Neural cell (in vitro differentiated cells): Measurements from ENCODE around the gene LRRC58. TPM values are rescaled to one million over a fixed set of nuclear protein-coding genes. Genes with fewer than 3 reads are reported as not detected.

ENCODE experiments used
- H2AFZ ChIP-seq: fragments of 200-600, 300-800 bp; sonication (generic), shearing (Covaris generic); 2 replicates; pipeline ENCODE4 v1.6.0; 2014; ENCODE audit warnings: low read depth, mild to moderate bottlenecking, antibody characterized with exemption, low read length, moderate library complexity
- H3F3A ChIP-seq: fragments of 200-600 bp; shearing (Covaris generic); 2 replicates; pipeline ENCODE4 v1.6.1; 2016; ENCODE audit warnings: mild to moderate bottlenecking, moderate library complexity, mixed read lengths, antibody characterized with exemption, low read length; ENCODE audit not compliant: insufficient read depth, poor library complexity, severe bottlenecking
- H3K27ac ChIP-seq: fragments of 200-600, 300-800 bp; sonication (generic), shearing (Covaris generic); 2 replicates; pipeline ENCODE4 v1.5.1; 2014; ENCODE audit warnings: mild to moderate bottlenecking, low read length, moderate library complexity
- H3K27me3 ChIP-seq: fragments of 300-800, 200-600 bp; sonication (generic), shearing (Covaris generic); 2 replicates; pipeline ENCODE4 v1.6.0; 2014; ENCODE audit warnings: mild to moderate bottlenecking, low read depth, low read length, moderate library complexity; ENCODE audit not compliant: insufficient read depth
- H3K36me3 ChIP-seq: fragments of 300-800, 200-600 bp; sonication (generic), shearing (Covaris generic); 2 replicates; pipeline ENCODE4 v1.5.1; 2014; ENCODE audit warnings: mild to moderate bottlenecking, antibody characterized with exemption, low read length, moderate library complexity; ENCODE audit not compliant: insufficient read depth
- H3K4me2 ChIP-seq: fragments of 300-800, 200-600 bp; sonication (generic), shearing (Covaris generic); 2 replicates; pipeline ENCODE4 v1.6.0; 2014; ENCODE audit warnings: mild to moderate bottlenecking, low read length
- H3K4me3 ChIP-seq: fragments of 300-800, 200-600 bp; sonication (generic), shearing (Covaris generic); 2 replicates; pipeline ENCODE4 v1.5.1; 2014; ENCODE audit warnings: mild to moderate bottlenecking, low read length, moderate library complexity
- H3K79me2 ChIP-seq: fragments of 200-600 bp; shearing (Covaris generic); replicated peaks from 2 replicates; pipeline ENCODE4 v1.6.0; 2014; ENCODE audit warnings: mild to moderate bottlenecking, low read length, moderate library complexity; ENCODE audit not compliant: insufficient read depth
- H3K9ac ChIP-seq: fragments of 300-800, 200-600 bp; sonication (generic), shearing (Covaris generic); 2 replicates; pipeline ENCODE4 v1.6.1; 2016; ENCODE audit warnings: mild to moderate bottlenecking, low read length, mixed read lengths
- H3K9me2 ChIP-seq: fragments of 200-600 bp; shearing (Covaris generic); 2 replicates; pipeline ENCODE4 v1.6.1; 2016; ENCODE audit warnings: mild to moderate bottlenecking, low read length, mixed read lengths; ENCODE audit not compliant: insufficient read depth
- H3K9me3 ChIP-seq: fragments of 200-600, 300-800 bp; sonication (generic), shearing (Covaris generic); 2 replicates; pipeline ENCODE4 v1.6.1; 2016; ENCODE audit warnings: mild to moderate bottlenecking, mixed run types, low read length, moderate library complexity, mixed read lengths
- H4K20me1 ChIP-seq: fragments of 200-600 bp; shearing (Covaris generic); 2 replicates; pipeline ENCODE4 v1.6.1; 2016; ENCODE audit warnings: mild to moderate bottlenecking, mixed run types; ENCODE audit not compliant: insufficient read depth
- CTCF ChIP-seq: fragments of 450-650 bp; IDR thresholded peaks from 2 replicates; pipeline ENCODE4 v1.5.1; 2014; ENCODE audit warnings: antibody characterized with exemption, mild to moderate bottlenecking, moderate library complexity; ENCODE audit not compliant: poor library complexity, severe bottlenecking
- EP300 ChIP-seq: fragments of 450-650 bp; conservative IDR thresholded peaks from 2 replicates; pipeline ENCODE4 v1.6.1; 2014; ENCODE audit warnings: antibody characterized with exemption, mild to moderate bottlenecking, moderate library complexity; ENCODE audit not compliant: poor library complexity, severe bottlenecking
- EZH2 ChIP-seq: fragments of 200-600, 300-800 bp; shearing (Covaris generic), sonication (generic); IDR thresholded peaks from 2 replicates; pipeline ENCODE4 v1.6.1; 2014; ENCODE audit warnings: antibody characterized with exemption, low read length, borderline replicate concordance, mild to moderate bottlenecking; ENCODE audit not compliant: insufficient read depth, poor library complexity, severe bottlenecking
- MXI1 ChIP-seq: fragments of 450-650 bp; conservative IDR thresholded peaks from 2 replicates; pipeline ENCODE4 v1.6.1; 2014; ENCODE audit warnings: antibody characterized with exemption, mild to moderate bottlenecking; ENCODE audit not compliant: poor library complexity, severe bottlenecking
- POLR2AphosphoS5 ChIP-seq: IDR thresholded peaks from 2 replicates; pipeline ENCODE4 v1.6.1; 2012
- RAD21 ChIP-seq: fragments of 450-650 bp; conservative IDR thresholded peaks from 2 replicates; pipeline ENCODE4 v1.6.1; 2014; ENCODE audit warnings: antibody characterized with exemption, mild to moderate bottlenecking, moderate library complexity
- SMC3 ChIP-seq: fragments of 450-650 bp; conservative IDR thresholded peaks from 2 replicates; pipeline ENCODE4 v1.6.1; 2014; ENCODE audit warnings: antibody characterized with exemption, mild to moderate bottlenecking, moderate library complexity; ENCODE audit not compliant: poor library complexity
- TAF1 ChIP-seq: IDR thresholded peaks from 2 replicates; pipeline ENCODE4 v1.6.1; 2012; ENCODE audit warnings: low read depth
- polyA plus RNA-seq: library from polyadenylated mRNA; depleted of rRNA; stranded (reverse); fragments of >200 nt; gene quantifications from 2 replicates; pipeline ENCODE4 v1.2.3, GENCODE V29; 2014
- TF ChIP-seq, protein P1 (sequence below): IDR thresholded peaks from 2 replicates; pipeline ENCODE4 v1.6.1; 2012; ENCODE audit warnings: borderline replicate concordance

LRRC58 gene
- polyA plus RNA-seq, 1 donor from 2014 or later: 7.8 TPM

GRCh38 chr3:120353463-120353862, 4.3 kb upstream of the LRRC58 start:
- Histone ChIP-seq H3K79me2 (no peaks in the 10 kb centered on the region), H3K9ac (no peak overlapping the region), H3K4me3 (no peak overlapping the region), H3K9me2 (no peaks in the 10 kb centered on the region), H2AFZ (no peak overlapping the region), H4K20me1 (no peaks in the 10 kb centered on the region), H3K27ac (no peak overlapping the region), H3K36me3 (no peaks in the 10 kb centered on the region), H3K9me3 (no peaks in the 10 kb centered on the region), H3K4me2 (no peak overlapping the region), H3K27me3 (no peaks in the 10 kb centered on the region), H3F3A (peaks cover 3% of the 10 kb centered on the region)
- TF ChIP-seq, protein P1, sequence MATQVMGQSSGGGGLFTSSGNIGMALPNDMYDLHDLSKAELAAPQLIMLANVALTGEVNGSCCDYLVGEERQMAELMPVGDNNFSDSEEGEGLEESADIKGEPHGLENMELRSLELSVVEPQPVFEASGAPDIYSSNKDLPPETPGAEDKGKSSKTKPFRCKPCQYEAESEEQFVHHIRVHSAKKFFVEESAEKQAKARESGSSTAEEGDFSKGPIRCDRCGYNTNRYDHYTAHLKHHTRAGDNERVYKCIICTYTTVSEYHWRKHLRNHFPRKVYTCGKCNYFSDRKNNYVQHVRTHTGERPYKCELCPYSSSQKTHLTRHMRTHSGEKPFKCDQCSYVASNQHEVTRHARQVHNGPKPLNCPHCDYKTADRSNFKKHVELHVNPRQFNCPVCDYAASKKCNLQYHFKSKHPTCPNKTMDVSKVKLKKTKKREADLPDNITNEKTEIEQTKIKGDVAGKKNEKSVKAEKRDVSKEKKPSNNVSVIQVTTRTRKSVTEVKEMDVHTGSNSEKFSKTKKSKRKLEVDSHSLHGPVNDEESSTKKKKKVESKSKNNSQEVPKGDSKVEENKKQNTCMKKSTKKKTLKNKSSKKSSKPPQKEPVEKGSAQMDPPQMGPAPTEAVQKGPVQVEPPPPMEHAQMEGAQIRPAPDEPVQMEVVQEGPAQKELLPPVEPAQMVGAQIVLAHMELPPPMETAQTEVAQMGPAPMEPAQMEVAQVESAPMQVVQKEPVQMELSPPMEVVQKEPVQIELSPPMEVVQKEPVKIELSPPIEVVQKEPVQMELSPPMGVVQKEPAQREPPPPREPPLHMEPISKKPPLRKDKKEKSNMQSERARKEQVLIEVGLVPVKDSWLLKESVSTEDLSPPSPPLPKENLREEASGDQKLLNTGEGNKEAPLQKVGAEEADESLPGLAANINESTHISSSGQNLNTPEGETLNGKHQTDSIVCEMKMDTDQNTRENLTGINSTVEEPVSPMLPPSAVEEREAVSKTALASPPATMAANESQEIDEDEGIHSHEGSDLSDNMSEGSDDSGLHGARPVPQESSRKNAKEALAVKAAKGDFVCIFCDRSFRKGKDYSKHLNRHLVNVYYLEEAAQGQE: no peak
- no peak for TF ChIP-seq TAF1
- no peak for TF ChIP-seq EP300
- no peak for TF ChIP-seq POLR2AphosphoS5
- TF ChIP-seq CTCF: no peak
- TF ChIP-seq MXI1: no peak
- no peak for TF ChIP-seq SMC3
- TF ChIP-seq RAD21: no peak
- no peak for TF ChIP-seq EZH2

GRCh38 chr3:120352017-120352416, 2.9 kb upstream of the LRRC58 start:
- no peak overlapping the region for H3K4me2 ChIP-seq
- H3K27me3 ChIP-seq: no peaks in the 10 kb centered on the region

More at GRCh38 chr3:120352017-120352416, 2.9 kb upstream of the LRRC58 start:
- Histone ChIP-seq H2AFZ (no peak overlapping the region), H3K4me3 (no peak overlapping the region), H3K36me3 (no peaks in the 10 kb centered on the region), H3F3A (peaks cover 6% of the 10 kb centered on the region), H3K9ac (no peak overlapping the region), H4K20me1 (no peaks in the 10 kb centered on the region), H3K9me3 (no peaks in the 10 kb centered on the region), H3K79me2 (peaks cover 8% of the 10 kb centered on the region), H3K9me2 (no peaks in the 10 kb centered on the region), H3K27ac (no peak overlapping the region)
- TF ChIP-seq TAF1 (no peak), POLR2AphosphoS5 (no peak), SMC3 (no peak), EP300 (no peak), RAD21 (no peak), EZH2 (no peak), MXI1 (no peak)
- TF ChIP-seq, protein P1: no peak
